HepG2 (cell line): ENCODE measurements around the gene ATE1. TPM values are rescaled to one million over a fixed set of nuclear protein-coding genes. Genes with fewer than 3 reads are reported as not detected.

ENCODE experiments used
- ATAC-seq: fragments of 200-7000 bp; cut with Tn5 transposase; 3 replicates; pipeline ENCODE4 v1.9.1; 2020; ENCODE audit warnings: mild to moderate bottlenecking, moderate library complexity
- BruUV-seq: library from RNA; stranded (reverse); fragments of 400-500 nt; replicated peaks from 2 replicates; lab custom pipeline; 2021; lab: Mats Ljungman, UMichigan
- CTCF ChIA-PET: fragments of 300-600 bp; formaldehyde crosslinking; extraction: SDS; loops from one replicate; lab custom pipeline; 2021; ENCODE audit warnings: low total read pairs, inconsistent platforms, low intra/inter-chr PET ratio; lab: Yijun Ruan, JAX
- POLR2A ChIA-PET: fragments of 350-600 bp; sonication (Branson Sonifier 250); formaldehyde crosslinking; loops from one replicate; lab custom pipeline; 2020; ENCODE audit warnings: antibody characterized with exemption, inconsistent platforms; lab: Yijun Ruan, JAX
- DNase-seq: peaks from one replicate; pipeline ENCODE4 v3.0.0-alpha.2; 2015; ENCODE audit warnings: low spot score
- FAIRE-seq: peaks from 3 replicates; lab custom pipeline; 2011; peaks lifted over from hg19 to GRCh38; lab: Jason Lieb, UNC
- H2AFZ ChIP-seq: one replicate; pipeline ENCODE4 v1.6.1; 2011; ENCODE audit warnings: low read length, inconsistent platforms
- H3K27ac ChIP-seq: fragments of 300-600 bp; 3 replicates; pipeline ENCODE4 v1.8.0; 2011; ENCODE audit warnings: mixed run types, mild to moderate bottlenecking, mixed read lengths, low read length, inconsistent platforms; ENCODE audit not compliant: insufficient read depth; ENCODE audit errors: extremely low read length
- H3K27me3 ChIP-seq, 2 experiments: fragments of 200-600 bp in 1 of 2; 2 replicates in 1 of 2; 3 replicates in 1 of 2; pipeline versions ENCODE4 v1.6.0 to v1.8.0; 2011; ENCODE audit warnings: low read length in 2 of 2, mild to moderate bottlenecking in 2 of 2, moderate library complexity in 2 of 2, inconsistent platforms in 1 of 2; ENCODE audit not compliant: insufficient read depth in 2 of 2, control insufficient read depth in 1 of 2
- H3K36me3 ChIP-seq, 2 experiments: fragments of 200-600 bp in 1 of 2; replicated peaks in 1 of 2; 2 replicates in 1 of 2; 3 replicates in 1 of 2; pipeline versions ENCODE4 v1.5.1 to v1.8.0; 2011; ENCODE audit warnings: low read length in 2 of 2, inconsistent platforms in 1 of 2; ENCODE audit not compliant: insufficient read depth in 2 of 2, control insufficient read depth in 1 of 2
- H3K4me1 ChIP-seq: 2 replicates; pipeline ENCODE4 v1.5.1; 2012; ENCODE audit warnings: low read length, inconsistent platforms; ENCODE audit not compliant: insufficient read depth
- H3K4me2 ChIP-seq: 2 replicates; pipeline ENCODE4 v1.6.0; 2011; ENCODE audit warnings: low read depth, low read length, inconsistent platforms
- H3K4me3 ChIP-seq, 3 experiments: fragments of 200-600 bp in 1 of 3; sonication (generic), shearing (Covaris generic) in 1 of 3; replicated peaks in 1 of 3; 2 replicates each; pipeline ENCODE4 v1.5.1; 2011 to 2016; ENCODE audit warnings: low read length in 3 of 3, inconsistent platforms in 2 of 3, low read depth in 2 of 3, mild to moderate bottlenecking in 2 of 3, control low read depth in 1 of 3, mixed read lengths in 1 of 3; ENCODE audit not compliant: insufficient read depth in 1 of 3
- H3K79me2 ChIP-seq: one replicate; pipeline ENCODE4 v1.6.1; 2011; ENCODE audit warnings: low read length, inconsistent platforms; ENCODE audit not compliant: insufficient read depth
- H3K9ac ChIP-seq: 2 replicates; pipeline ENCODE4 v1.6.0; 2011; ENCODE audit warnings: mild to moderate bottlenecking, low read depth, low read length, inconsistent platforms; ENCODE audit not compliant: insufficient read depth
- H3K9me3 ChIP-seq: 2 replicates; pipeline ENCODE4 v1.5.1; 2012; ENCODE audit warnings: mild to moderate bottlenecking, low read length
- H4K20me1 ChIP-seq: 2 replicates; pipeline ENCODE4 v1.6.0; 2011; ENCODE audit warnings: inconsistent platforms, mild to moderate bottlenecking, low read length, moderate library complexity; ENCODE audit not compliant: insufficient read depth
- ATAD3A ChIP-seq: sonication (generic); formaldehyde crosslinking; IDR thresholded peaks from 2 replicates; pipeline ENCODE4 v1.4.0; 2020; ENCODE audit warnings: missing genetic modification reagents
- JUNB ChIP-seq: sonication (generic); formaldehyde crosslinking; IDR thresholded peaks from 2 replicates; pipeline ENCODE4 v1.8.0; 2022; ENCODE audit warnings: missing genetic modification reagents, mild to moderate bottlenecking, borderline replicate concordance
- MIER3 ChIP-seq: IDR thresholded peaks from 2 replicates; pipeline ENCODE4 v1.6.1; 2016; ENCODE audit warnings: missing compliant biosample characterization, borderline replicate concordance
- NCOA1 ChIP-seq: sonication (generic); formaldehyde crosslinking; IDR thresholded peaks from 2 replicates; pipeline ENCODE4 v1.9.0; 2021; ENCODE audit warnings: missing genetic modification reagents
- NCOA5 ChIP-seq: sonication (generic); formaldehyde crosslinking; IDR thresholded peaks from 2 replicates; pipeline ENCODE4 v1.4.0; 2020; ENCODE audit warnings: missing genetic modification reagents
- NCOR1 ChIP-seq: fragments of 200-600 bp; sonication (generic); IDR thresholded peaks from 2 replicates; pipeline ENCODE4 v1.7.0; 2017; ENCODE audit warnings: antibody characterized with exemption, low read length, borderline replicate concordance
- ZNF260 ChIP-seq: sonication (generic); formaldehyde crosslinking; IDR thresholded peaks from 2 replicates; pipeline ENCODE4 v1.4.0; 2020; ENCODE audit warnings: missing genetic modification reagents, low read depth, mild to moderate bottlenecking, borderline replicate concordance
- ZNF430 ChIP-seq: sonication (generic); formaldehyde crosslinking; IDR thresholded peaks from 2 replicates; pipeline ENCODE4 v1.9.0; 2021; ENCODE audit warnings: mild to moderate bottlenecking, missing genetic modification reagents
- ZNF850 ChIP-seq: sonication (generic); formaldehyde crosslinking; conservative IDR thresholded peaks from 2 replicates; pipeline ENCODE4 v1.9.0; 2021; ENCODE audit warnings: mild to moderate bottlenecking, missing genetic modification reagents
- WGBS: methylation state at CpG from one replicate; pipeline ENCODE4 v1.1.6; 2017; ENCODE audit warnings: low lambda C conversion rate; 5-methylcytosine and 5-hydroxymethylcytosine counted together
- in situ Hi-C: cut with HindIII; loops from 2 replicates; pipeline ENCODE4 v1.10.0; 2017; ENCODE audit warnings: low pct_unique_long_range_greater_than_20kb; ENCODE audit not compliant: extremely low pct_ligation_motif_present
- intact Hi-C: fragments of 100-400 bp; cut with micrococcal nuclease; formaldehyde crosslinking; loops from one replicate; pipeline ENCODE4 v1.10.0; 2022; ENCODE audit not compliant: unreplicated experiment
- polyA plus RNA-seq, 8 experiments: library from polyadenylated mRNA; depleted of rRNA in 3 of 8; stranded (reverse) in 7 of 8; unstranded in 1 of 8; fragments of >200 nt; fragmentation: Illumina TruSeq in 4 of 8; extraction: Trizol in 4 of 8; gene quantifications; 2 replicates each; pipeline versions ENCODE4 v1.2.1 to v1.2.3, GENCODE V29; 2011 to 2016; ENCODE audit warnings: low read depth in 4 of 8, missing spikeins in 1 of 8, mixed read lengths in 1 of 8; ENCODE audit not compliant: insufficient read depth in 1 of 8
- total RNA-seq, 5 experiments: library from RNA; depleted of rRNA; stranded (reverse); fragments of >200 nt; fragmentation: Illumina TruSeq; extraction: Trizol; gene quantifications; 2 replicates each; pipeline ENCODE4 v1.2.3, GENCODE V29; 2016; ENCODE audit warnings: low read depth in 1 of 5
- TF ChIP-seq, protein P1 (sequence below): sonication (generic); formaldehyde crosslinking; IDR thresholded peaks from 2 replicates; pipeline ENCODE4 v1.4.0; 2020; ENCODE audit warnings: missing genetic modification reagents

Gene ATE1
- total and polyA plus RNA-seq, 2 of the 13 experiments (the other 11 are each of a cell fraction or from before 2014, with no cell fraction given) = 17.5 to 42.2 TPM

DNA sequence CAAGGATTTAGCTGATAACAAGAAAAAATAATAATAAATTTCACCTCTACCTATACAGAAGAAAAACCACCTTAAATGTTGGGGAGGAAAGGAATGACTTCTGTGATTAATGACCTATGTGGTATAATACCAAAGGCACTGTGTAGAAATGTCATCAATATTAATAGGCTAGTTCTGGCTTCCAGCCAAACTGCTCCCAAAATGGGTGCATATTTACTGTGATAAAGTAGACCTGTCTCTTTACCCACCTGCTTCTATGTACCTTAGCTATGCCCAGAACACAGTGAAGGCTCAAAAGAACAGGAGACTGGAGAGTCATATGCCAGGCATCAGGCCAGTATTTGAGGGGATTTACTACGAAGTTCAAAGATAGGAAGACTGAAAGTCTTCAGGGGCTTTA, 76.0 kb downstream of the ATE1 start:
- Histone ChIP-seq H3K79me2 (no peaks in the 10 kb centered on the region), H3K4me2 (no peak overlapping the region), H3K4me3 (no peak overlapping the region), H4K20me1 (no peaks in the 10 kb centered on the region), H3K27me3 (no peaks in the 10 kb centered on the region), H3K36me3 (peaks cover 2 to 19% of the 10 kb centered on the region in 2 experiments; a peak in 3 of 5 replicates), H3K4me1 (peaks cover 39% of the 10 kb centered on the region), H3K9me3 (no peaks in the 10 kb centered on the region), H3K27ac (no peak overlapping the region), H3K9ac (no peak overlapping the region), H2AFZ (no peak overlapping the region)
- no peak for DNase-seq
- WGBS = 100% methylated on average over 1 of the region's 1 CpG
- ChIA-PET POLR2A (no interaction called here), CTCF (no interaction called here)
- no peak for FAIRE-seq
- intact Hi-C loops (no loop called here), in situ Hi-C loops (no loop called here)
- TF ChIP-seq NCOR1 (no peak), ZNF430 (no peak), MIER3 (CRISPR knock-in tag) (no peak), JUNB (no peak), ATAD3A (CRISPR knock-in tag) (no peak), NCOA1 (no peak), NCOA5 (no peak), ZNF850 (CRISPR knock-in tag) (no peak), ZNF260 (no peak)
- TF ChIP-seq, protein P1, sequence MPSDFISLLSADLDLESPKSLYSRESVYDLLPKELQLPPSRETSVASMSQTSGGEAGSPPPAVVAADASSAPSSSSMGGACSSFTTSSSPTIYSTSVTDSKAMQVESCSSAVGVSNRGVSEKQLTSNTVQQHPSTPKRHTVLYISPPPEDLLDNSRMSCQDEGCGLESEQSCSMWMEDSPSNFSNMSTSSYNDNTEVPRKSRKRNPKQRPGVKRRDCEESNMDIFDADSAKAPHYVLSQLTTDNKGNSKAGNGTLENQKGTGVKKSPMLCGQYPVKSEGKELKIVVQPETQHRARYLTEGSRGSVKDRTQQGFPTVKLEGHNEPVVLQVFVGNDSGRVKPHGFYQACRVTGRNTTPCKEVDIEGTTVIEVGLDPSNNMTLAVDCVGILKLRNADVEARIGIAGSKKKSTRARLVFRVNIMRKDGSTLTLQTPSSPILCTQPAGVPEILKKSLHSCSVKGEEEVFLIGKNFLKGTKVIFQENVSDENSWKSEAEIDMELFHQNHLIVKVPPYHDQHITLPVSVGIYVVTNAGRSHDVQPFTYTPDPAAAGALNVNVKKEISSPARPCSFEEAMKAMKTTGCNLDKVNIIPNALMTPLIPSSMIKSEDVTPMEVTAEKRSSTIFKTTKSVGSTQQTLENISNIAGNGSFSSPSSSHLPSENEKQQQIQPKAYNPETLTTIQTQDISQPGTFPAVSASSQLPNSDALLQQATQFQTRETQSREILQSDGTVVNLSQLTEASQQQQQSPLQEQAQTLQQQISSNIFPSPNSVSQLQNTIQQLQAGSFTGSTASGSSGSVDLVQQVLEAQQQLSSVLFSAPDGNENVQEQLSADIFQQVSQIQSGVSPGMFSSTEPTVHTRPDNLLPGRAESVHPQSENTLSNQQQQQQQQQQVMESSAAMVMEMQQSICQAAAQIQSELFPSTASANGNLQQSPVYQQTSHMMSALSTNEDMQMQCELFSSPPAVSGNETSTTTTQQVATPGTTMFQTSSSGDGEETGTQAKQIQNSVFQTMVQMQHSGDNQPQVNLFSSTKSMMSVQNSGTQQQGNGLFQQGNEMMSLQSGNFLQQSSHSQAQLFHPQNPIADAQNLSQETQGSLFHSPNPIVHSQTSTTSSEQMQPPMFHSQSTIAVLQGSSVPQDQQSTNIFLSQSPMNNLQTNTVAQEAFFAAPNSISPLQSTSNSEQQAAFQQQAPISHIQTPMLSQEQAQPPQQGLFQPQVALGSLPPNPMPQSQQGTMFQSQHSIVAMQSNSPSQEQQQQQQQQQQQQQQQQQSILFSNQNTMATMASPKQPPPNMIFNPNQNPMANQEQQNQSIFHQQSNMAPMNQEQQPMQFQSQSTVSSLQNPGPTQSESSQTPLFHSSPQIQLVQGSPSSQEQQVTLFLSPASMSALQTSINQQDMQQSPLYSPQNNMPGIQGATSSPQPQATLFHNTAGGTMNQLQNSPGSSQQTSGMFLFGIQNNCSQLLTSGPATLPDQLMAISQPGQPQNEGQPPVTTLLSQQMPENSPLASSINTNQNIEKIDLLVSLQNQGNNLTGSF (CRISPR knock-in tag) = no peak
- no peak for ATAC-seq
- no TSS peak for BruUV-seq
